Thyroid gland (tissue), 4 donors: Measurements from ENCODE around the gene TAS2R20.

Experiments
- CTCF ChIP-seq, 6 experiments: fragments of 200-600 bp in 3 of 6; fragments of 450-650 bp in 3 of 6; sonication (generic) in 3 of 6; IDR thresholded peaks; one replicate each; pipeline ENCODE4 v1.5.1; 2016 to 2019; ENCODE audit warnings: antibody characterized with exemption in 6 of 6, mild to moderate bottlenecking in 2 of 6, inconsistent platforms in 1 of 6, moderate library complexity in 1 of 6
- POLR2A ChIP-seq, 2 donors: fragments of 450-650 bp; IDR thresholded peaks; one replicate each; pipeline ENCODE4 v1.6.1; 2017; ENCODE audit warnings: antibody characterized with exemption in 2 of 2, mild to moderate bottlenecking in 2 of 2, moderate library complexity in 1 of 2

GRCh38 chr12:11022520-11022919 is 24.4 kb upstream of the TAS2R20 start, which contains the start of gene TAS2R19:
- no peak for TF ChIP-seq CTCF (IDR thresholded peaks at IDR 0.05)
- no peak for TF ChIP-seq POLR2A (IDR thresholded peaks at IDR 0.05)
